Hepatocyte (in vitro differentiated cells): ENCODE measurements around the gene CEMIP2. TPM values are rescaled to one million over a fixed set of nuclear protein-coding genes. Genes with fewer than 3 reads are reported as not detected.
"Not testable (repeated sequence)": the region's sequence is repeated elsewhere in the genome, so short reads cannot be mapped to it uniquely, and the experiment has no call there.

Experiments
- DNase-seq: peaks from one replicate; pipeline ENCODE4 v3.0.0-alpha.2; 2016; ENCODE audit warnings: low spot score
- H2AFZ ChIP-seq: fragments of 200-600 bp; sonication (generic); 2 replicates; pipeline ENCODE4 v1.6.0; 2016; ENCODE audit warnings: antibody characterized with exemption, mild to moderate bottlenecking
- H3K27ac ChIP-seq: fragments of 200-600 bp; sonication (generic); 2 replicates; pipeline ENCODE4 v1.5.1; 2016; ENCODE audit warnings: mild to moderate bottlenecking
- H3K27me3 ChIP-seq: fragments of 200-600 bp; sonication (generic); 2 replicates; pipeline ENCODE4 v1.6.1; 2016
- H3K36me3 ChIP-seq: fragments of 200-600 bp; sonication (generic); replicated peaks from 2 replicates; pipeline ENCODE4 v1.5.1; 2016; ENCODE audit warnings: low read depth; ENCODE audit not compliant: insufficient read depth
- H3K4me1 ChIP-seq: fragments of 200-600 bp; sonication (generic); 2 replicates; pipeline ENCODE4 v1.5.1; 2016; ENCODE audit warnings: mild to moderate bottlenecking, moderate library complexity; ENCODE audit not compliant: insufficient read depth
- H3K4me2 ChIP-seq: fragments of 200-600 bp; sonication (generic); 2 replicates; pipeline ENCODE4 v1.6.0; 2016
- H3K4me3 ChIP-seq: fragments of 200-600 bp; sonication (generic); 2 replicates; pipeline ENCODE4 v1.5.1; 2016; ENCODE audit warnings: mild to moderate bottlenecking
- H3K79me2 ChIP-seq: fragments of 200-600 bp; sonication (generic); 2 replicates; pipeline ENCODE4 v1.6.0; 2017; ENCODE audit warnings: mild to moderate bottlenecking
- H3K9me2 ChIP-seq: fragments of 200-600 bp; sonication (generic); replicated peaks from 2 replicates; pipeline ENCODE4 v1.6.0; 2017; ENCODE audit warnings: mild to moderate bottlenecking; ENCODE audit not compliant: insufficient read depth
- H3K9me3 ChIP-seq: fragments of 200-600 bp; sonication (generic); 2 replicates; pipeline ENCODE4 v1.5.1; 2016; ENCODE audit warnings: low read depth, mild to moderate bottlenecking
- H4K20me1 ChIP-seq: fragments of 200-600 bp; sonication (generic); 2 replicates; pipeline ENCODE4 v1.6.0; 2016; ENCODE audit warnings: mild to moderate bottlenecking; ENCODE audit not compliant: insufficient read depth, poor library complexity, severe bottlenecking
- EZH2 ChIP-seq: fragments of 200-600 bp; sonication (generic); IDR thresholded peaks from 2 replicates; pipeline ENCODE4 v1.6.1; 2016; ENCODE audit warnings: antibody characterized with exemption, mild to moderate bottlenecking, borderline replicate concordance
- EZH2phosphoT487 ChIP-seq: fragments of 200-600 bp; sonication (generic); IDR thresholded peaks from one replicate; pipeline ENCODE4 v1.6.1; 2018; ENCODE audit warnings: antibody characterized with exemption, mild to moderate bottlenecking, low read depth, moderate library complexity; ENCODE audit not compliant: unreplicated experiment, severe bottlenecking
- WGBS: methylation state at CpG from one replicate; pipeline ENCODE4 v1.1.6; 2016; ENCODE audit warnings: low lambda C conversion rate; ENCODE audit errors: missing lambda C conversion rate; 5-methylcytosine and 5-hydroxymethylcytosine counted together
- polyA plus RNA-seq: library from polyadenylated mRNA; unstranded; fragments of >200 nt; fragmentation: Nextera tagmentation; extraction: Ambion mirVana; gene quantifications from 2 replicates; pipeline ENCODE4 v1.2.1, GENCODE V29; 2016
- total RNA-seq: library from RNA; depleted of rRNA; stranded (reverse); fragments of >200 nt; gene quantifications from 2 replicates; pipeline ENCODE4 v1.2.3, GENCODE V29; 2014
- TF ChIP-seq, protein P1 (sequence below): fragments of 200-600 bp; sonication (generic); IDR thresholded peaks from 2 replicates; pipeline ENCODE4 v1.5.1; 2016; ENCODE audit warnings: antibody characterized with exemption, mild to moderate bottlenecking; ENCODE audit not compliant: poor library complexity

CEMIP2 gene
- total and polyA plus RNA-seq, 2 experiments from 2014 or later = 45.2 to 94.2 TPM

DNA sequence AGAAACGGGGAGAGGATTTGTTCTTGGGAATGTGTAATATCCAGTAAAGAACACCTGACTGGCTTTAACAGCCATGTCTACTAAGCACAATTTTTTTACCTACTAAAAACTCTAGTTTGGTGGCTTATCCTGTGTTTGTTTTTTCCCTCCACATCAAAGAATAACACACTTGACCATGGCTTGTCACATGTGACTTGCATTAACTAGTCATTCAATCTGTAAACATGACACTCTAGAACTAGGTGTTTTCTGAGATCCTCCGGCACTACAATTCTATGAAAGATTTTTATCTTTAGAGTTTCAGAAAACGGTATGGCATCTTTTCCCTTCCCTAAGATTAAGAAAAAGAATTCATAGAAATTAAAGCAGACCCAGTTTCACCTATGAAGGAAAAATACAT is 103.7 kb downstream of the CEMIP2 start:
- 24% methylated on average over 3 of the region's 3 CpGs for WGBS
- Histone ChIP-seq H3K9me3 (no peaks in the 10 kb centered on the region), H3K9me2 (no peaks in the 10 kb centered on the region), H3K4me3 (no peak overlapping the region), H4K20me1 (no peaks in the 10 kb centered on the region), H3K4me1 (no peaks in the 10 kb centered on the region), H3K4me2 (no peak overlapping the region), H3K27me3 (no peaks in the 10 kb centered on the region), H2AFZ (no peak overlapping the region), H3K27ac (no peak overlapping the region), H3K79me2 (no peaks in the 10 kb centered on the region), H3K36me3 (no peaks in the 10 kb centered on the region)
- DNase-seq = no peak
- TF ChIP-seq EZH2 (no peak), EZH2phosphoT487 (no peak)
- TF ChIP-seq, protein P1, sequence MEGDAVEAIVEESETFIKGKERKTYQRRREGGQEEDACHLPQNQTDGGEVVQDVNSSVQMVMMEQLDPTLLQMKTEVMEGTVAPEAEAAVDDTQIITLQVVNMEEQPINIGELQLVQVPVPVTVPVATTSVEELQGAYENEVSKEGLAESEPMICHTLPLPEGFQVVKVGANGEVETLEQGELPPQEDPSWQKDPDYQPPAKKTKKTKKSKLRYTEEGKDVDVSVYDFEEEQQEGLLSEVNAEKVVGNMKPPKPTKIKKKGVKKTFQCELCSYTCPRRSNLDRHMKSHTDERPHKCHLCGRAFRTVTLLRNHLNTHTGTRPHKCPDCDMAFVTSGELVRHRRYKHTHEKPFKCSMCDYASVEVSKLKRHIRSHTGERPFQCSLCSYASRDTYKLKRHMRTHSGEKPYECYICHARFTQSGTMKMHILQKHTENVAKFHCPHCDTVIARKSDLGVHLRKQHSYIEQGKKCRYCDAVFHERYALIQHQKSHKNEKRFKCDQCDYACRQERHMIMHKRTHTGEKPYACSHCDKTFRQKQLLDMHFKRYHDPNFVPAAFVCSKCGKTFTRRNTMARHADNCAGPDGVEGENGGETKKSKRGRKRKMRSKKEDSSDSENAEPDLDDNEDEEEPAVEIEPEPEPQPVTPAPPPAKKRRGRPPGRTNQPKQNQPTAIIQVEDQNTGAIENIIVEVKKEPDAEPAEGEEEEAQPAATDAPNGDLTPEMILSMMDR = no peak

GRCh38 chr9:71663931-71664459 is 104.3 kb downstream of the CEMIP2 start:
- H3K4me3 ChIP-seq = no peak overlapping the region
- no peaks in the 10 kb centered on the region for H3K36me3 ChIP-seq
- no peaks in the 10 kb centered on the region for H3K4me1 ChIP-seq
- no peak overlapping the region for H2AFZ ChIP-seq
- no peak for TF ChIP-seq EZH2phosphoT487
- no peak for TF ChIP-seq EZH2
- TF ChIP-seq, protein P1 = no peak
- H3K27ac ChIP-seq = no peak overlapping the region
- H3K27me3 ChIP-seq = no peaks in the 10 kb centered on the region
- H3K9me3 ChIP-seq = no peaks in the 10 kb centered on the region
- DNase-seq = no peak
- H4K20me1 ChIP-seq = no peaks in the 10 kb centered on the region
- WGBS = 64% methylated on average over 4 of the region's 4 CpGs
- H3K4me2 ChIP-seq = no peak overlapping the region
- H3K9me2 ChIP-seq = no peaks in the 10 kb centered on the region
- H3K79me2 ChIP-seq = no peaks in the 10 kb centered on the region

- TF ChIP-seq EZH2 (no peak), EZH2phosphoT487 (no peak)
- TF ChIP-seq, protein P1 = no peak
- Histone ChIP-seq H3K79me2 (no peaks in the 10 kb centered on the region), H3K4me1 (no peaks in the 10 kb centered on the region), H3K9me2 (no peaks in the 10 kb centered on the region), H3K9me3 (no peaks in the 10 kb centered on the region), H3K4me2 (no peak overlapping the region), H4K20me1 (no peaks in the 10 kb centered on the region), H3K27me3 (no peaks in the 10 kb centered on the region), H3K4me3 (no peak overlapping the region), H3K36me3 (no peaks in the 10 kb centered on the region), H3K27ac (peak overlapping the region; percentile 51), H2AFZ (no peak overlapping the region)
- 33% methylated on average over 2 of the region's 2 CpGs for WGBS
- no peak for DNase-seq
Measured at GRCh38 chr9:71663216-71663615, 105.1 kb downstream of the CEMIP2 start.

GRCh38 chr9:71662082-71662481 is 106.2 kb downstream of the CEMIP2 start:
- Histone ChIP-seq H3K4me2 (no peak overlapping the region), H3K9me3 (no peaks in the 10 kb centered on the region), H3K27me3 (no peaks in the 10 kb centered on the region), H3K4me3 (no peak overlapping the region), H3K9me2 (no peaks in the 10 kb centered on the region), H3K27ac (no peak overlapping the region), H2AFZ (no peak overlapping the region), H4K20me1 (no peaks in the 10 kb centered on the region), H3K4me1 (no peaks in the 10 kb centered on the region), H3K36me3 (no peaks in the 10 kb centered on the region), H3K79me2 (no peaks in the 10 kb centered on the region)
- TF ChIP-seq EZH2phosphoT487 (no peak), EZH2 (no peak)
- TF ChIP-seq, protein P1 = no peak
- DNase-seq = no peak
- WGBS = 57% methylated on average over 3 of the region's 3 CpGs

- not testable (repeated sequence) for H3K9me2 ChIP-seq, H3K27ac ChIP-seq, H3K36me3 ChIP-seq, H3K4me2 ChIP-seq, H3K9me3 ChIP-seq, H2AFZ ChIP-seq, H3K4me1 ChIP-seq, DNase-seq, H3K27me3 ChIP-seq, H4K20me1 ChIP-seq, H3K79me2 ChIP-seq, H3K4me3 ChIP-seq
- 97% methylated on average over 4 of the region's 4 CpGs for WGBS
Measured at GRCh38 chr9:71657276-71657675, 111.0 kb downstream of the CEMIP2 start.
